ENCODE measurements around the gene C12orf42.

Gene C12orf42

GRCh38 chr12:103423516-103423910 is 72.3 kb downstream of the C12orf42 start:
- no peak for DNase-seq (ENCODE audit: low spot score)

GRCh38 chr12:103422746-103423515 is 72.8 kb downstream of the C12orf42 start:
- peak; percentile 86 for DNase-seq (ENCODE audit: low spot score)

DNA sequence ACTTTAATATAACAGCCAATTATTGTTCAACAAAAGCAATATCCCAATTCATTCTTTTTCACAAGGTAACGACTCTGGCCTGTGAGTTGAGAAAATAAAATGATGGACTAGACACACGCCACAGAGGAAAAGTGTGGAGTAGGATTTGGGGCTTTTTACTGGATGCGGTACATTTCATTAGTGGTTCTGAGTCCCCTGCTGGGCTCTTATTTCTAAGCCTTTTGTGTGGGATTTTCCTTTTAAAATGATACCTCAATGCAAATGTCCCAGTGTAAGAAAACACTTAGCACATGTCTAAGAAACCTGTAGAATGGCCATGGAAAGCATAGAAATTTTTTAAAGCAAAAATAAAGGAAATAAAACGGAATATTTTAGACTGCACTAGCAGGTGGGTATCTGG is 73.4 kb downstream of the C12orf42 start:
- DNase-seq (ENCODE audit: low spot score): no peak

- no peak for DNase-seq (ENCODE audit: low spot score)
These were observed 74.4 kb downstream of the C12orf42 start for GRCh38 chr12:103421402-103421801.

GRCh38 chr12:103415681-103416080 is 80.1 kb downstream of the C12orf42 start:
- no peak for DNase-seq (ENCODE audit: low spot score)

DNA sequence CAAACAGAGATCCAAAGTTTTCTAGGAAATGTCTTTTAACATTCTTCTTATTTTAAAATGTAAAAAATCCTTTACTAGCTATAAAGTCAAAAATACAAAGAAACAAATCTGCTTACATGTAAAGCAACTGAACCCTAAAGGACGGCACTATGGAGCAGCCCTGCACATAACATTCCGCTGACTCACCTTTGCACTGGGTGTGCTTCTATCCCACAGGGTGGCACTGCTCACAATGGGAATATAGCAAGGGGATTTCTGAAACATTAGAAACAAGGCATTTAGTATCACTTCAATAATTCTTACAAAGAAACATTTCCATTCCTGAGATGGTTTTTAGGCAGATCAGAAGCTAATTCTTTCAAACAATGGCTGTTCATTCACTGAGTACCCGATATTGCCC is 94.3 kb downstream of the C12orf42 start:
- no peak for DNase-seq (ENCODE audit: low spot score)

DNA sequence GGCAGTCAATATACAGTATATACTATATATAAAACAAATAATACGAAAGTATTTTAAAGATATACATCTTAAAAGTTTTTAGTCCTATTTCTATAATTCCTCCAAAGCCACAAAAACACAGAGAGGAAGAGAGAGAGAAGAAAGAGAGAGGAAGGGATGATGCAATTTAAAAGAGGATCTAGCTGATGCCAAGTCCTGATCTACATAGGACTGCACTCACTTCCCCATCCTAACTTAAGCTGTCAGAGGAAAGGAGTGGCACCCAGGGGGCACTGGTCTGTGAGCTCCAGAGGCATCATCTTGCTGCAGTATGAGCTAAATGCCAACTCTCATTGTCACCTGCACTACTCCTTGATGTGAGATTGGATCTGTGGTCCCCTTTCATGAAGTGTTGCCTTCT is 95.8 kb downstream of the C12orf42 start:
- no peak for DNase-seq (ENCODE audit: low spot score)

DNA sequence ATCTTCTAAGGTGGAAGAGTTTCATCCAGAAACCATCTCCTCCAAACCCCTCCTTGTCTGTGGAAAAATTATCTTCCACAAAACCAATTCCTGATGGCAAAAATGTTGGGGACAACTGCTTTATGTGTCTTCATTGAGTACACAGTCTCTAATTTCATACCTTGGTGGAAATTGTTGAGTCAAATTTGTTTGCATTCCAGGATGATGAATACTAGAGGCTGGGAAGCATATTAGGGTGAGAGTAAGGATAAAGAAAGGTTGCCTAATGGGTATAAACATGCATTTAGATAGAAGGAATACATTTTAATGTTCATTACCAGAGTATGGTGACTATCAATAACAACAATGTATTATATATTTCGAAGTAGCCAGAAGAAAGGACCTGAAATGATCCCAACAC is 98.2 kb downstream of the C12orf42 start:
- no peak for DNase-seq (ENCODE audit: low spot score)

- no peak for DNase-seq (ENCODE audit: low spot score)
These were observed 103.0 kb downstream of the C12orf42 start for GRCh38 chr12:103392722-103393121.

DNA sequence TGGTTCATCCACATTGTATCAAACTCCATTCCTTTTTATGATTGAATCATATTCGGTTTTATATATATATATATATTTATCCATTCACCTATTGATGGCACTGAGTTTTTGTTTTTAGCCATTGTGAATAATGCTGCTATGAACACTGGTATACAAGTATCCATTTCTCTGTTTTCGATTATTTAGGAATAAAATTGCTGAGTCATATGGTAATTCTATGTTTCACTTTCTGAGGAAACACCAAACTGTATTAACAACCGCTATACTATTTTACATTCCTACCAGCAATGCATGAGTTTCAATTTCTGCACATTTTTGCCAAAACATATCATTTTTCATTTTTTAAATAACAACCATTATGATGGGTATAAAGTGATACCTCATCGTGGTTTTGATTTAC is 104.7 kb downstream of the C12orf42 start:
- DNase-seq (ENCODE audit: low spot score): no peak

- no peak for DNase-seq (ENCODE audit: low spot score)
These were observed 108.4 kb downstream of the C12orf42 start for GRCh38 chr12:103387385-103387784.

- DNase-seq (ENCODE audit: low spot score): no peak
These were observed 109.3 kb downstream of the C12orf42 start for GRCh38 chr12:103386451-103386850.

GRCh38 chr12:103382736-103383346 is 112.9 kb downstream of the C12orf42 start:
- DNase-seq (ENCODE audit: low spot score): no peak

DNA sequence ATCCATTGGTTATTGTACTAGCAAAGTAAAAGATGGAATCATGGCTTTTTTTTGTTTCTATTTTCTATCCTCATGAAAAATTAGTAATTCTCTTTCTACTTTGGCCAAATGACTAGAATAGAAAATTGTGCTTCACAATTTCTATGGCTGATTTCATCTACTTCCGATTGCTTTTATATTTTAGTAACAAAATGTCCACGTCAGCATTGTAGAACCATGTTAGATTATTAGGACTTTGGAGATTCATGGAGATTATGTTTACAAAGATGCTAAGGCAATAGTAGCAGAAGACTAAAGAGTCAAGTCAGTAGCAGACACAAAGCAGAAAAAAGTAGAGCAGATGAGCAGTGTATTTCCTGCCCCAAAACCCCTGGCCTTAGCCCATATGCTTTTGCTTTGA is 113.6 kb downstream of the C12orf42 start:
- no peak for DNase-seq (ENCODE audit: low spot score)

DNA sequence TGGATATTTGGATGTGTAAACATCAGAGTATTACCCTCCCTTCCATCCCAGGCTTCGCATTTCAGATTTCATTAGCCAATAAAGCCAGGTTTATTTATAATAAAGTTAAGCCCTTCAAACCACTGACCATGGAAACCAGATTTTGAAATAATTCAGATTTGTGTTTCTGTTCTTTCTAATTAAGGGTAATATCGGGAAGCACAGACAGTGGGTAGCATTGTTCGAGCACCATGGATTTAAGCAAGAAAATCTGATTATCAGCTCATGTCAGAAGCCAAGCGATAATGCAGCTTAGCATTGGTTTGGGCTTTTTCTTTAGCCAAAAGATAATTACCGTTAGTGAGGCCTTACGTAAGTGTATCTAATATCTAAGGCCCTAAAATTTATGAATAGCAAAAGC is 116.1 kb downstream of the C12orf42 start:
- no peak for DNase-seq (ENCODE audit: low spot score)

- no peak for DNase-seq (ENCODE audit: low spot score)
These were observed 122.7 kb downstream of the C12orf42 start for GRCh38 chr12:103373088-103373523.

DNA sequence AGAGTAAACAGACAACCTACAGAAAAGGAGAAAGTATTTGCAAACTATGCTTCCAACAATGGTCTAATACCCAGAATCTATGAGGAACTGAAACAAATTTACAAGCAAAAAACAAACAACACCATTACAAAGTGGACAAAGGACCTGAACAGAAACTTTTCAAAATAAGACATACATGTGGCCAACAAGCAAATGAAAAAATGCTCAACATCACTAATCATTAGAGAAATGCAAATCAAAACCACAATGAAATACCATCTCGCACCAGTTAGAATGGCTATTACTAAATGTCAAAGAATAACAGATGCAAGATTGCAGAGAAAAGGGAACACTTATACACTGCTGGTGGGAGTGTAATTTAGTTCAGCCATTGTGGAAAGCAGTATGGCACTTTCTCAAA is 125.8 kb downstream of the C12orf42 start:
- no peak for DNase-seq (ENCODE audit: low spot score)

DNA sequence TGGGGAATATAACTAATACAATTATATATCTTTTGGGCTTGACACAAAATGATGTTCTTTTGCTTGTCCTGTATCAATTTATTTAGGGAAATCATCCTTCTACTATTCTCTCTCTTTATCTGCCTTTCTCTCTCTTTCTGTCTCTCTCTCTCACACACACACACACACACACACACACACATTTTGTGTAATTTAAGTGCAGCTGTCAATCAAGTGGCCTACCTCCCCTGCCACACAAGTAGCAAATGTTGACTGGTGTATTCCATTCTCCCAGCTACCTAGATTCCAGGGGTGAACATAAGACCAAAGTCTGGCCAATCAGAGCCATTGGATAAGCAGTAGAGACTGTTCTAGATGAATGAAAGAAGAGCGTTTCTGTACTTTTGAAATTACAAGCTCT is 127.6 kb downstream of the C12orf42 start:
- no peak for DNase-seq (ENCODE audit: low spot score)

- no peak for DNase-seq (ENCODE audit: low spot score)
These were observed 141.4 kb downstream of the C12orf42 start for GRCh38 chr12:103354403-103354802.

DNA sequence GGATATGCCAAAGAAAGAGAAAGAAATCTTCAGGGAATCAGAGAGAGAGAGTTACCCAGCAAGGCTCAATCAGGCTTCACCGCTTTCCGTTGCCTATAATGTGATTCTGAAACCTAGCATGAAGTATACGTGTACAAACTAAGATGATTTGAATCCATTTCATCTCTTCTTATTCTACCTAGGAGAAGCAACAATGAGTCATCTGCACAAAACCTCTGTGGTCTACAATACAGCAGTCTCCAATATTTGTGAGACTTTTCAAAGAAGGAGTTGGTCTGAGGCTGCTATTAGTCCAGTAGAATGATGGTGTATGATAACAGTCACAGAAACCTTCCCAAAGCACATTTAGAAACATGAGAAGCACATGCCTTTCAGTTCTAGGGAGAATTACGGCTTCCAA is 141.9 kb downstream of the C12orf42 start:
- DNase-seq (ENCODE audit: low spot score): no peak

DNA sequence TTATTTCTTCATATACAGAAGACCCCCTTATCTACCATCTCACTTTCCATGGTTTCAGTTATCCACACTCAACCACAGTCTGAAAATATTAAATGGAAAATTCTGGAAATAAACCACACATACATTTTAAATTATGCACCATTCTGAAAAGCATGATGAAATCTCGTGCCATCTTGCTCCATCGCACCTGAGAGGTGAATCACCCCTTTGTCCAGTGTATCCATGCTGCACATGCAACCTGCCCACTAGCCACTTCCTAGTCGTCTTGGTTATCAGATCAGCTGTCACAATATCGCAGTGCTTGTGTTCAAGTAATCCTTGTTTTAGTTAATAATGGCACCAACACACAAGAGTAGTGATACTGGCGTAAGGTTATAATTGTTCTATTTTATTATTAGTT is 145.7 kb downstream of the C12orf42 start:
- DNase-seq (ENCODE audit: low spot score): no peak

DNA sequence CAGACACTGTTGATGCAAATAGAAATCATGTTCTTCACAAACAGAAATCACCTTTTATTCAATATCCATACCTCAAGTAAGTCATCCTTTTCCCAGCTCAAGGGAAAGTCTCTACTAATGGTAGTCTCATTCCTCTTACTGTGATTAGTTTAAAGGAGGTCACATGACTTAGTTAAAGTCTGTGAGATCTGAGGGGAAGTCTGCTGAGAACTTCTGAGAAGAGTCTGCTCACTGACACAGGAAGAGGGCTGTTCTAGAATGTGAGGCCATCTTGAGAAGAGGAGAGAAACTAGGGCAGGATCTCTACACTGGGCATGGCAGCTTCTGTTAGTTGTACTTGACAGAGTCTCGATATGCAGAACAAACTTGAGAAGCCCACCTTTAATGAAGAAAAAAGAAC is 146.8 kb downstream of the C12orf42 start:
- DNase-seq (ENCODE audit: low spot score): no peak

- no peak for DNase-seq (ENCODE audit: low spot score)
These were observed 158.8 kb downstream of the C12orf42 start for GRCh38 chr12:103336940-103337339.

DNA sequence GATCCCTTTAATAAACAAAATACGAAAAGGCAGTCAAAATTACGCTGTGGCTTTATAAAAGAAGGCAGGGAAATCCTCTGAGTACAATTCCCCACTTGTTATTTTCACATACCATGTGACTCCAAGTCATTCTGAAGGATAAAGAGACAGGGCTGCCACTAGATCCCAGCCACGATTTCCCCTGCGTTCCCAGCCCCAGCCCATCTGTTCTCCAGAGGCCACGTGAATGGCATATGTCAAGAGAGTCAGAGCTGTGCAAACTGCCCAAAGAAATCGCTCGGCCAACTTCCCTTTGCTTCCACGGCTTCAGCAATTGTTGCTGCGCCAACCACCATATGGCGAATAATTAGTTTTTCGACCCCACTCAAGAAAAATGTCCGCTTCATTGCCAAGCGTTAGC is 161.3 kb downstream of the C12orf42 start:
- DNase-seq (ENCODE audit: low spot score): no peak
